Tibial nerve (tissue), 3 donors: Measurements from ENCODE around the gene SLC35G2.
"Not testable (repeated sequence)": the region's sequence is repeated elsewhere in the genome, so short reads cannot be mapped to it uniquely, and the experiment has no call there.

Experiments used
- CTCF ChIP-seq, 5 experiments: fragments of 200-600 bp in 3 of 5; fragments of 450-650 bp in 2 of 5; sonication (generic) in 3 of 5; IDR thresholded peaks; one replicate each; pipeline ENCODE4 v1.5.1; 2016 to 2019; ENCODE audit warnings: antibody characterized with exemption in 5 of 5, mild to moderate bottlenecking in 3 of 5, moderate library complexity in 2 of 5
- POLR2A ChIP-seq, 2 donors: fragments of 450-650 bp; IDR thresholded peaks; one replicate each; pipeline ENCODE4 v1.6.1; 2017; ENCODE audit warnings: antibody characterized with exemption in 2 of 2, mild to moderate bottlenecking in 2 of 2, moderate library complexity in 2 of 2

- not testable (repeated sequence) for TF ChIP-seq CTCF, POLR2A (IDR thresholded peaks at IDR 0.05)
Observed at GRCh38 chr3:136801146-136801545, 17.8 kb upstream of the SLC35G2 start.
